DMS79 treated with DMSO at 0.1 percent for 48 hours (cell line): ENCODE data around the gene TCAIM.

Experiments
- DNase-seq: peaks from one replicate; lab custom pipeline; 2025; lab: John Stamatoyannopoulos, UW

Gene TCAIM

GRCh38 chr3:44444896-44445691, 106.5 kb downstream of the TCAIM start:
- DNase-seq: no peak

GRCh38 chr3:44445786-44446185, 107.2 kb downstream of the TCAIM start:
- DNase-seq: no peak

GRCh38 chr3:44446929-44447328, 108.4 kb downstream of the TCAIM start:
- no peak for DNase-seq

DNA sequence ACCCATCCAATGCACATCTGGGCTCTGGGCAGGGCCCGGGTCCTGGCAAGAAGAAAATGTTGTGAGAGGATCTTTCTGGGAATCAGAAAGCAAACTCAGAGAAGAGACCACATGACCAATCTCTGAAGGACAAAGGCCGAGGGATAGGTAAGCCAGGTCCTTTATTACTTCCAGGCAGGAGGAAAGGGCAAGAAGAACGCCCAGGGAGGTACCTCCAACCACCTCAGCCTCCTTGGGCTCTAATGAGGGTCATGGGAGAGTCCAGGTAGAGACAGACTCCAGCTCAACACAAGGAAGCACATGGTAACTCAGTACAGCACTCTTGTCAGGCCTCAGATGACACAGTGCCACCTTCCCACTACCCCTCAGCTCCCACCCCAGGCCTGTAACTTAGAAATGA, 112.9 kb downstream of the TCAIM start:
- no peak for DNase-seq

DNA sequence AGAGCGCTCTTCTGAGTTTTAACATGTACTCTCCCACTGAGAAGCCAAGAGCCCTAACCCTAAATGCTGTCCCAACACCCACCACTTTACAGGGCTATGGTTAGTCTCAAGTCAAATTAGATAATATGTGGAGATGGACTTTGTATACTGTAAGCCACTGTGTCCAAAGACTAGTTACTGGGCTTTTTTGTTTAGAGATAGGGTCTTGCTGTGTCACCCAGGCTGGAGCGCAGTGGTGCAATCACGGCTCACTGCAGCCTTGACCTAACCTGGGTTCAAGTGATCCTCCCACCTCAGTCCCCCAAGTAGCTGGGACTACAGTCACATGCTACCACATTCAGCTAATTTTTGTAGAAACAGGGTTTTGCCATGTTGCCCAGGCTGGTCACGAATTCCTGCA, 115.7 kb downstream of the TCAIM start:
- no peak for DNase-seq

GRCh38 chr3:44455318-44455717, 116.8 kb downstream of the TCAIM start:
- no peak for DNase-seq
